Endothelial cell of umbilical vein (primary cell): ENCODE results near the gene PIK3C2G. TPM values are rescaled to one million over a fixed set of nuclear protein-coding genes. Genes with fewer than 3 reads are reported as not detected.

Experiments used
- BruUV-seq: library from RNA; stranded (reverse); fragments of 400-500 nt; replicated peaks from 2 replicates; lab custom pipeline; 2021; lab: Mats Ljungman, UMichigan
- CTCF ChIA-PET: fragments of 300-600, 350-600 bp; sonication (Branson Sonifier 250); formaldehyde crosslinking; loops from one replicate; lab custom pipeline; 2021; ENCODE audit warnings: antibody characterized with exemption, inconsistent platforms; lab: Charles Lee
- POLR2A ChIA-PET: fragments of 300-600, 350-600 bp; sonication (Branson Sonifier 250); formaldehyde crosslinking; loops from one replicate; lab custom pipeline; 2021; ENCODE audit warnings: antibody characterized with exemption, inconsistent platforms; lab: Charles Lee
- DNase-seq: peaks from one replicate; pipeline ENCODE4 v3.0.0-alpha.2; 2011; ENCODE audit warnings: low read depth, low spot score
- FAIRE-seq: peaks from 2 replicates; lab custom pipeline; 2011; peaks lifted over from hg19 to GRCh38; lab: Jason Lieb, UNC
- H2AFZ ChIP-seq: 2 replicates; pipeline ENCODE4 v1.6.0; 2012; ENCODE audit warnings: low read depth, low read length, control low read depth, inconsistent platforms
- H3K27ac ChIP-seq: 2 replicates; pipeline ENCODE4 v1.5.1; 2011; ENCODE audit warnings: low read depth, mild to moderate bottlenecking, control low read depth, low read length, moderate library complexity; ENCODE audit not compliant: insufficient read depth
- H3K27me3 ChIP-seq, 2 experiments: 2 replicates each; pipeline versions ENCODE4 v1.6.0 to v1.6.1; 2011; ENCODE audit warnings: low read length in 2 of 2, mixed read lengths in 1 of 2; ENCODE audit not compliant: control insufficient read depth in 2 of 2, insufficient read depth in 2 of 2
- H3K36me3 ChIP-seq, 2 experiments: 2 replicates in 1 of 2; 3 replicates in 1 of 2; pipeline ENCODE4 v1.5.1; 2011; ENCODE audit warnings: low read length in 2 of 2, mild to moderate bottlenecking in 1 of 2, moderate library complexity in 1 of 2; ENCODE audit not compliant: control insufficient read depth in 2 of 2, insufficient read depth in 2 of 2; ENCODE audit errors: extremely low read depth in 1 of 2
- H3K4me1 ChIP-seq: 3 replicates; pipeline ENCODE4 v1.5.1; 2011; ENCODE audit warnings: mild to moderate bottlenecking, low read length; ENCODE audit not compliant: control insufficient read depth, insufficient read depth; ENCODE audit errors: extremely low read depth
- H3K4me2 ChIP-seq: 2 replicates; pipeline ENCODE4 v1.6.1; 2011; ENCODE audit warnings: low read length, control low read depth, mixed read lengths; ENCODE audit not compliant: insufficient read depth
- H3K4me3 ChIP-seq, 3 experiments: fragments of 200-600 bp in 1 of 3; sonication (generic), shearing (Covaris generic) in 1 of 3; replicated peaks in 1 of 3; 2 replicates each; pipeline ENCODE4 v1.5.1; 2011 to 2016; ENCODE audit warnings: control low read depth in 3 of 3, low read length in 3 of 3, mild to moderate bottlenecking in 2 of 3, inconsistent platforms in 1 of 3, low read depth in 1 of 3, moderate library complexity in 1 of 3; ENCODE audit not compliant: insufficient read depth in 1 of 3
- H3K79me2 ChIP-seq: 2 replicates; pipeline ENCODE4 v1.6.0; 2012; ENCODE audit warnings: low read length, inconsistent platforms; ENCODE audit not compliant: control insufficient read depth, insufficient read depth
- H3K9ac ChIP-seq: replicated peaks from 2 replicates; pipeline ENCODE3; 2011; ENCODE audit warnings: low read length, control low read depth; ENCODE audit not compliant: insufficient read depth; ENCODE audit errors: extremely low read depth
- H3K9me1 ChIP-seq: replicated peaks from 3 replicates; pipeline ENCODE4 v1.6.0; 2011; ENCODE audit warnings: mild to moderate bottlenecking, low read length; ENCODE audit not compliant: control insufficient read depth, insufficient read depth; ENCODE audit errors: extremely low read depth
- H3K9me3 ChIP-seq: replicated peaks from 2 replicates; pipeline ENCODE4 v1.5.1; 2012; ENCODE audit warnings: low read length, inconsistent platforms; ENCODE audit not compliant: control insufficient read depth, insufficient read depth
- H4K20me1 ChIP-seq: replicated peaks from 2 replicates; pipeline ENCODE3; 2011; ENCODE audit warnings: mild to moderate bottlenecking, low read length; ENCODE audit not compliant: control insufficient read depth, insufficient read depth; ENCODE audit errors: extremely low read depth
- CTCF ChIP-seq, 2 donors: IDR thresholded peaks; 1 replicate in 1 of 2; 2 replicates in 1 of 2; pipeline ENCODE4 v1.5.1; 2011; ENCODE audit warnings: low read length in 2 of 2, mild to moderate bottlenecking in 2 of 2, moderate library complexity in 2 of 2, control low read depth in 1 of 2, inconsistent platforms in 1 of 2, low read depth in 1 of 2; ENCODE audit not compliant: insufficient read depth in 1 of 2; ENCODE audit errors: extremely low read depth in 1 of 2
- EZH2 ChIP-seq: IDR thresholded peaks from 2 replicates; pipeline ENCODE4 v1.6.1; 2012; ENCODE audit warnings: borderline replicate concordance, low read depth, mild to moderate bottlenecking, moderate library complexity, low read length, inconsistent platforms; ENCODE audit not compliant: severe bottlenecking
- FOS ChIP-seq: IDR thresholded peaks from 2 replicates; pipeline ENCODE4 v1.6.1; 2011; ENCODE audit warnings: mild to moderate bottlenecking, low read length, moderate library complexity, borderline replicate concordance; ENCODE audit not compliant: insufficient read depth
- GATA2 ChIP-seq: IDR thresholded peaks from 2 replicates; pipeline ENCODE4 v1.7.0; 2011; ENCODE audit warnings: low read depth, mild to moderate bottlenecking, moderate library complexity, mixed read lengths, low read length; ENCODE audit not compliant: insufficient read length, insufficient read depth
- JUN ChIP-seq: IDR thresholded peaks from 2 replicates; pipeline ENCODE4 v1.6.1; 2011; ENCODE audit warnings: borderline replicate concordance, low read depth; ENCODE audit not compliant: insufficient read length, insufficient read depth
- MAX ChIP-seq: IDR thresholded peaks from 2 replicates; pipeline ENCODE4 v1.6.1; 2011; ENCODE audit not compliant: insufficient read depth, insufficient read length
- MYC ChIP-seq: IDR thresholded peaks from one replicate; pipeline ENCODE4 v1.6.1; 2011; ENCODE audit warnings: mild to moderate bottlenecking, low read depth, low read length
- POLR2A ChIP-seq: IDR thresholded peaks from 2 replicates; pipeline ENCODE4 v1.6.1; 2012; ENCODE audit warnings: low read depth, mild to moderate bottlenecking, control low read depth, low read length
- POLR2AphosphoS5 ChIP-seq: IDR thresholded peaks from 2 replicates; pipeline ENCODE4 v1.6.1; 2012; ENCODE audit warnings: low read depth, mild to moderate bottlenecking, control low read depth, low read length, moderate library complexity; ENCODE audit not compliant: insufficient read depth
- dilution Hi-C: fragments of 300-500 bp; cut with MboI; formaldehyde crosslinking; loops from one replicate; pipeline ENCODE4 v1.15.0; 2019; ENCODE audit warnings: low sequenced_read_pairs; ENCODE audit not compliant: extremely low pct_ligation_motif_present
- intact Hi-C: fragments of 100-400 bp; cut with micrococcal nuclease; formaldehyde crosslinking; loops from one replicate; pipeline ENCODE4 v1.10.0; 2022
- polyA plus RNA-seq, 4 experiments: library from polyadenylated mRNA; depleted of rRNA in 3 of 4; stranded (reverse) in 3 of 4; unstranded in 1 of 4; fragments of >200 nt; gene quantifications; 2 replicates each; pipeline versions ENCODE4 v1.2.1 to v1.2.3, GENCODE V29; 2011 to 2012; ENCODE audit warnings: missing spikeins in 1 of 4
- total RNA-seq: library from RNA; stranded (reverse); gene quantifications from 2 replicates; pipeline ENCODE4 v1.2.3, GENCODE V29; 2021

The PIK3C2G gene
- total and polyA plus RNA-seq, 2 donors (not counting 3 experiments of a cell fraction or from before 2014, with no cell fraction given), result not detected

- no peaks in the 10 kb centered on the region for H3K79me2 ChIP-seq
- intact Hi-C loops, result loop anchor here (1.0 kb wide), 1 partner anchor 65 kb away; no protein-coding TSS in a partner anchor
- no peak for FAIRE-seq
- H3K4me3 ChIP-seq, result no peak overlapping the region
- ChIA-PET POLR2A (no interaction called here), CTCF (interaction anchor here (1.2 kb wide), 1 partner anchor 26 kb away, joined by 4 read pairs; no protein-coding TSS in a partner anchor)
- no peaks in the 10 kb centered on the region for H3K9me1 ChIP-seq
- no peak for TF ChIP-seq FOS
- TF ChIP-seq CTCF (IDR thresholded peaks at IDR 0.05; ENCODE audit: extremely low read depth in 1 of 2, insufficient read depth in 1 of 2, low read depth in 1 of 2, low read length in 2 of 2), result peak in 1 of 2 donors; percentile 3
- H3K36me3 ChIP-seq, result no peaks in the 10 kb centered on the region
- H3K27ac ChIP-seq, result no peak overlapping the region
- H4K20me1 ChIP-seq, result no peaks in the 10 kb centered on the region
- no peaks in the 10 kb centered on the region for H3K4me1 ChIP-seq
- no peaks in the 10 kb centered on the region for H3K27me3 ChIP-seq
- no peak overlapping the region for H3K4me2 ChIP-seq
- H2AFZ ChIP-seq, result no peak overlapping the region
- no peak for DNase-seq
- H3K9me3 ChIP-seq, result no peaks in the 10 kb centered on the region
- dilution Hi-C loops, result no loop called here
- no peak overlapping the region for H3K9ac ChIP-seq
- BruUV-seq, result no TSS peak
These were observed 36.6 kb upstream of the PIK3C2G start for GRCh38 chr12:18224745-18225144.

GRCh38 chr12:18239526-18239925 lies 21.8 kb upstream of the PIK3C2G start:
- no peak for TF ChIP-seq FOS
- no peak for TF ChIP-seq CTCF (IDR thresholded peaks at IDR 0.05; ENCODE audit: extremely low read depth in 1 of 2, insufficient read depth in 1 of 2, low read depth in 1 of 2, low read length in 2 of 2)
- TF ChIP-seq POLR2A, result no peak
- no peak for TF ChIP-seq JUN
- TF ChIP-seq POLR2AphosphoS5, result no peak
- no peak for TF ChIP-seq MAX
- TF ChIP-seq GATA2, result no peak
- no peak for TF ChIP-seq MYC
- TF ChIP-seq EZH2, result no peak
- POLR2A ChIA-PET, result no interaction called here
- Histone ChIP-seq H2AFZ (no peak overlapping the region), H3K36me3 (no peaks in the 10 kb centered on the region), H3K9ac (no peak overlapping the region), H3K4me2 (no peak overlapping the region), H3K4me1 (no peaks in the 10 kb centered on the region), H3K27me3 (no peaks in the 10 kb centered on the region), H3K9me1 (no peaks in the 10 kb centered on the region), H3K4me3 (no peak overlapping the region), H3K9me3 (no peaks in the 10 kb centered on the region), H4K20me1 (no peaks in the 10 kb centered on the region), H3K79me2 (no peaks in the 10 kb centered on the region), H3K27ac (no peak overlapping the region)
- FAIRE-seq (no peak), DNase-seq (no peak)
- CTCF ChIA-PET, result interaction anchor here (0.9 to 3.1 kb wide), 4 partner anchors 11 to 416 kb away, joined by 3 to 22 read pairs (median 3); no protein-coding TSS in a partner anchor
- dilution Hi-C loops, result no loop called here
- intact Hi-C loops, result no loop called here
- no TSS peak for BruUV-seq
